Mammary epithelial cell (primary cell): ENCODE results near the gene TNRC6C.

ENCODE experiments used
- CTCF ChIP-seq, 2 donors: IDR thresholded peaks in 1 of 2; conservative IDR thresholded peaks in 1 of 2; 2 replicates each; pipeline ENCODE4 v1.5.1; 2011 to 2012; ENCODE audit warnings: inconsistent platforms in 2 of 2, low read length in 2 of 2, mild to moderate bottlenecking in 2 of 2, control low read depth in 1 of 2, low read depth in 1 of 2; ENCODE audit not compliant: insufficient read depth in 1 of 2; ENCODE audit errors: extremely low read depth in 1 of 2
- EZH2 ChIP-seq: IDR thresholded peaks from 2 replicates; pipeline ENCODE4 v1.6.1; 2012; ENCODE audit warnings: low read length, inconsistent platforms, borderline replicate concordance

- TF ChIP-seq CTCF (conservative IDR thresholded peaks at IDR 0.05 in 1 of 2, IDR thresholded peaks at IDR 0.05 in 1 of 2; ENCODE audit: extremely low read depth in 1 of 2, insufficient read depth in 1 of 2, low read depth in 1 of 2, low read length in 2 of 2) (no peak), EZH2 (no peak)
Measured at GRCh38 chr17:78103311-78103710, 144.8 kb downstream of the TNRC6C start.
